Neural cell (in vitro differentiated cells): ENCODE measurements around the gene CRIP1. TPM values are rescaled to one million over a fixed set of nuclear protein-coding genes. Genes with fewer than 3 reads are reported as not detected.

Source experiments
- H2AFZ ChIP-seq: fragments of 200-600, 300-800 bp; sonication (generic), shearing (Covaris generic); 2 replicates; pipeline ENCODE4 v1.6.0; 2014; ENCODE audit warnings: low read depth, mild to moderate bottlenecking, antibody characterized with exemption, low read length, moderate library complexity
- H3F3A ChIP-seq: fragments of 200-600 bp; shearing (Covaris generic); 2 replicates; pipeline ENCODE4 v1.6.1; 2016; ENCODE audit warnings: mild to moderate bottlenecking, moderate library complexity, mixed read lengths, antibody characterized with exemption, low read length; ENCODE audit not compliant: insufficient read depth, poor library complexity, severe bottlenecking
- H3K27ac ChIP-seq: fragments of 200-600, 300-800 bp; sonication (generic), shearing (Covaris generic); 2 replicates; pipeline ENCODE4 v1.5.1; 2014; ENCODE audit warnings: mild to moderate bottlenecking, low read length, moderate library complexity
- H3K27me3 ChIP-seq: fragments of 300-800, 200-600 bp; sonication (generic), shearing (Covaris generic); 2 replicates; pipeline ENCODE4 v1.6.0; 2014; ENCODE audit warnings: mild to moderate bottlenecking, low read depth, low read length, moderate library complexity; ENCODE audit not compliant: insufficient read depth
- H3K36me3 ChIP-seq: fragments of 300-800, 200-600 bp; sonication (generic), shearing (Covaris generic); 2 replicates; pipeline ENCODE4 v1.5.1; 2014; ENCODE audit warnings: mild to moderate bottlenecking, antibody characterized with exemption, low read length, moderate library complexity; ENCODE audit not compliant: insufficient read depth
- H3K4me2 ChIP-seq: fragments of 300-800, 200-600 bp; sonication (generic), shearing (Covaris generic); 2 replicates; pipeline ENCODE4 v1.6.0; 2014; ENCODE audit warnings: mild to moderate bottlenecking, low read length
- H3K4me3 ChIP-seq: fragments of 300-800, 200-600 bp; sonication (generic), shearing (Covaris generic); 2 replicates; pipeline ENCODE4 v1.5.1; 2014; ENCODE audit warnings: mild to moderate bottlenecking, low read length, moderate library complexity
- H3K79me2 ChIP-seq: fragments of 200-600 bp; shearing (Covaris generic); replicated peaks from 2 replicates; pipeline ENCODE4 v1.6.0; 2014; ENCODE audit warnings: mild to moderate bottlenecking, low read length, moderate library complexity; ENCODE audit not compliant: insufficient read depth
- H3K9ac ChIP-seq: fragments of 300-800, 200-600 bp; sonication (generic), shearing (Covaris generic); 2 replicates; pipeline ENCODE4 v1.6.1; 2016; ENCODE audit warnings: mild to moderate bottlenecking, low read length, mixed read lengths
- H3K9me2 ChIP-seq: fragments of 200-600 bp; shearing (Covaris generic); 2 replicates; pipeline ENCODE4 v1.6.1; 2016; ENCODE audit warnings: mild to moderate bottlenecking, low read length, mixed read lengths; ENCODE audit not compliant: insufficient read depth
- H3K9me3 ChIP-seq: fragments of 200-600, 300-800 bp; sonication (generic), shearing (Covaris generic); 2 replicates; pipeline ENCODE4 v1.6.1; 2016; ENCODE audit warnings: mild to moderate bottlenecking, mixed run types, low read length, moderate library complexity, mixed read lengths
- H4K20me1 ChIP-seq: fragments of 200-600 bp; shearing (Covaris generic); 2 replicates; pipeline ENCODE4 v1.6.1; 2016; ENCODE audit warnings: mild to moderate bottlenecking, mixed run types; ENCODE audit not compliant: insufficient read depth
- EP300 ChIP-seq: fragments of 450-650 bp; conservative IDR thresholded peaks from 2 replicates; pipeline ENCODE4 v1.6.1; 2014; ENCODE audit warnings: antibody characterized with exemption, mild to moderate bottlenecking, moderate library complexity; ENCODE audit not compliant: poor library complexity, severe bottlenecking
- EZH2 ChIP-seq: fragments of 200-600, 300-800 bp; shearing (Covaris generic), sonication (generic); IDR thresholded peaks from 2 replicates; pipeline ENCODE4 v1.6.1; 2014; ENCODE audit warnings: antibody characterized with exemption, low read length, borderline replicate concordance, mild to moderate bottlenecking; ENCODE audit not compliant: insufficient read depth, poor library complexity, severe bottlenecking
- MXI1 ChIP-seq: fragments of 450-650 bp; conservative IDR thresholded peaks from 2 replicates; pipeline ENCODE4 v1.6.1; 2014; ENCODE audit warnings: antibody characterized with exemption, mild to moderate bottlenecking; ENCODE audit not compliant: poor library complexity, severe bottlenecking
- POLR2AphosphoS5 ChIP-seq: IDR thresholded peaks from 2 replicates; pipeline ENCODE4 v1.6.1; 2012
- RAD21 ChIP-seq: fragments of 450-650 bp; conservative IDR thresholded peaks from 2 replicates; pipeline ENCODE4 v1.6.1; 2014; ENCODE audit warnings: antibody characterized with exemption, mild to moderate bottlenecking, moderate library complexity
- SMC3 ChIP-seq: fragments of 450-650 bp; conservative IDR thresholded peaks from 2 replicates; pipeline ENCODE4 v1.6.1; 2014; ENCODE audit warnings: antibody characterized with exemption, mild to moderate bottlenecking, moderate library complexity; ENCODE audit not compliant: poor library complexity
- TAF1 ChIP-seq: IDR thresholded peaks from 2 replicates; pipeline ENCODE4 v1.6.1; 2012; ENCODE audit warnings: low read depth
- polyA plus RNA-seq: library from polyadenylated mRNA; depleted of rRNA; stranded (reverse); fragments of >200 nt; gene quantifications from 2 replicates; pipeline ENCODE4 v1.2.3, GENCODE V29; 2014
- TF ChIP-seq, protein P1 (sequence below): IDR thresholded peaks from 2 replicates; pipeline ENCODE4 v1.6.1; 2012; ENCODE audit warnings: borderline replicate concordance
- TF ChIP-seq, protein P2 (sequence below): fragments of 450-650 bp; IDR thresholded peaks from 2 replicates; pipeline ENCODE4 v1.5.1; 2014; ENCODE audit warnings: antibody characterized with exemption, mild to moderate bottlenecking, moderate library complexity; ENCODE audit not compliant: poor library complexity, severe bottlenecking

Gene CRIP1
- polyA plus RNA-seq, 1 donor from 2014 or later: 0.58 TPM

GRCh38 chr14:105519946-105520698 is 33.4 kb downstream of the CRIP1 start:
- H3F3A ChIP-seq: no peaks in the 10 kb centered on the region
- no peaks in the 10 kb centered on the region for H3K79me2 ChIP-seq
- no peak overlapping the region for H3K9ac ChIP-seq
- H3K27ac ChIP-seq: no peak overlapping the region
- H3K36me3 ChIP-seq: no peaks in the 10 kb centered on the region
- no peak overlapping the region for H3K4me2 ChIP-seq
- H3K4me3 ChIP-seq: no peak overlapping the region
- TF ChIP-seq, protein P1, sequence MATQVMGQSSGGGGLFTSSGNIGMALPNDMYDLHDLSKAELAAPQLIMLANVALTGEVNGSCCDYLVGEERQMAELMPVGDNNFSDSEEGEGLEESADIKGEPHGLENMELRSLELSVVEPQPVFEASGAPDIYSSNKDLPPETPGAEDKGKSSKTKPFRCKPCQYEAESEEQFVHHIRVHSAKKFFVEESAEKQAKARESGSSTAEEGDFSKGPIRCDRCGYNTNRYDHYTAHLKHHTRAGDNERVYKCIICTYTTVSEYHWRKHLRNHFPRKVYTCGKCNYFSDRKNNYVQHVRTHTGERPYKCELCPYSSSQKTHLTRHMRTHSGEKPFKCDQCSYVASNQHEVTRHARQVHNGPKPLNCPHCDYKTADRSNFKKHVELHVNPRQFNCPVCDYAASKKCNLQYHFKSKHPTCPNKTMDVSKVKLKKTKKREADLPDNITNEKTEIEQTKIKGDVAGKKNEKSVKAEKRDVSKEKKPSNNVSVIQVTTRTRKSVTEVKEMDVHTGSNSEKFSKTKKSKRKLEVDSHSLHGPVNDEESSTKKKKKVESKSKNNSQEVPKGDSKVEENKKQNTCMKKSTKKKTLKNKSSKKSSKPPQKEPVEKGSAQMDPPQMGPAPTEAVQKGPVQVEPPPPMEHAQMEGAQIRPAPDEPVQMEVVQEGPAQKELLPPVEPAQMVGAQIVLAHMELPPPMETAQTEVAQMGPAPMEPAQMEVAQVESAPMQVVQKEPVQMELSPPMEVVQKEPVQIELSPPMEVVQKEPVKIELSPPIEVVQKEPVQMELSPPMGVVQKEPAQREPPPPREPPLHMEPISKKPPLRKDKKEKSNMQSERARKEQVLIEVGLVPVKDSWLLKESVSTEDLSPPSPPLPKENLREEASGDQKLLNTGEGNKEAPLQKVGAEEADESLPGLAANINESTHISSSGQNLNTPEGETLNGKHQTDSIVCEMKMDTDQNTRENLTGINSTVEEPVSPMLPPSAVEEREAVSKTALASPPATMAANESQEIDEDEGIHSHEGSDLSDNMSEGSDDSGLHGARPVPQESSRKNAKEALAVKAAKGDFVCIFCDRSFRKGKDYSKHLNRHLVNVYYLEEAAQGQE: no peak
- TF ChIP-seq, protein P2, sequence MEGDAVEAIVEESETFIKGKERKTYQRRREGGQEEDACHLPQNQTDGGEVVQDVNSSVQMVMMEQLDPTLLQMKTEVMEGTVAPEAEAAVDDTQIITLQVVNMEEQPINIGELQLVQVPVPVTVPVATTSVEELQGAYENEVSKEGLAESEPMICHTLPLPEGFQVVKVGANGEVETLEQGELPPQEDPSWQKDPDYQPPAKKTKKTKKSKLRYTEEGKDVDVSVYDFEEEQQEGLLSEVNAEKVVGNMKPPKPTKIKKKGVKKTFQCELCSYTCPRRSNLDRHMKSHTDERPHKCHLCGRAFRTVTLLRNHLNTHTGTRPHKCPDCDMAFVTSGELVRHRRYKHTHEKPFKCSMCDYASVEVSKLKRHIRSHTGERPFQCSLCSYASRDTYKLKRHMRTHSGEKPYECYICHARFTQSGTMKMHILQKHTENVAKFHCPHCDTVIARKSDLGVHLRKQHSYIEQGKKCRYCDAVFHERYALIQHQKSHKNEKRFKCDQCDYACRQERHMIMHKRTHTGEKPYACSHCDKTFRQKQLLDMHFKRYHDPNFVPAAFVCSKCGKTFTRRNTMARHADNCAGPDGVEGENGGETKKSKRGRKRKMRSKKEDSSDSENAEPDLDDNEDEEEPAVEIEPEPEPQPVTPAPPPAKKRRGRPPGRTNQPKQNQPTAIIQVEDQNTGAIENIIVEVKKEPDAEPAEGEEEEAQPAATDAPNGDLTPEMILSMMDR: no peak
- TF ChIP-seq SMC3 (no peak), RAD21 (no peak)
- H3K9me3 ChIP-seq: no peaks in the 10 kb centered on the region
- H4K20me1 ChIP-seq: no peaks in the 10 kb centered on the region
- no peak overlapping the region for H2AFZ ChIP-seq
- no peaks in the 10 kb centered on the region for H3K27me3 ChIP-seq
- no peaks in the 10 kb centered on the region for H3K9me2 ChIP-seq

GRCh38 chr14:105525326-105525725 is 38.6 kb downstream of the CRIP1 start:
- no peak overlapping the region for H3K4me2 ChIP-seq
- H3K4me3 ChIP-seq: no peak overlapping the region
- TF ChIP-seq TAF1: no peak
- TF ChIP-seq, protein P1: no peak
- no peak for TF ChIP-seq EZH2
- no peak for TF ChIP-seq EP300
- TF ChIP-seq, protein P2: no peak
- no peak for TF ChIP-seq SMC3
- no peak for TF ChIP-seq RAD21
- TF ChIP-seq MXI1: no peak
- TF ChIP-seq POLR2AphosphoS5: no peak
- H3K27me3 ChIP-seq: no peaks in the 10 kb centered on the region
- H4K20me1 ChIP-seq: no peaks in the 10 kb centered on the region
- no peak overlapping the region for H3K9ac ChIP-seq
- no peaks in the 10 kb centered on the region for H3K36me3 ChIP-seq
- H3K79me2 ChIP-seq: no peaks in the 10 kb centered on the region
- no peaks in the 10 kb centered on the region for H3K9me3 ChIP-seq
- H3K27ac ChIP-seq: no peak overlapping the region
- no peak overlapping the region for H2AFZ ChIP-seq
- H3F3A ChIP-seq: no peaks in the 10 kb centered on the region
- H3K9me2 ChIP-seq: no peaks in the 10 kb centered on the region
